ENCODE results near the gene BRD1.

The BRD1 gene

GRCh38 chr22:49726022-49726681, 101.5 kb downstream of the BRD1 start:
- DNase-seq, result no peak

- no peak for DNase-seq
These were observed 102.2 kb downstream of the BRD1 start for GRCh38 chr22:49725516-49725915.

- DNase-seq, result peak; percentile 75
These were observed 102.7 kb downstream of the BRD1 start for GRCh38 chr22:49724893-49725489.

- DNase-seq, result no peak
These were observed 103.4 kb downstream of the BRD1 start for GRCh38 chr22:49724030-49724892.

DNA sequence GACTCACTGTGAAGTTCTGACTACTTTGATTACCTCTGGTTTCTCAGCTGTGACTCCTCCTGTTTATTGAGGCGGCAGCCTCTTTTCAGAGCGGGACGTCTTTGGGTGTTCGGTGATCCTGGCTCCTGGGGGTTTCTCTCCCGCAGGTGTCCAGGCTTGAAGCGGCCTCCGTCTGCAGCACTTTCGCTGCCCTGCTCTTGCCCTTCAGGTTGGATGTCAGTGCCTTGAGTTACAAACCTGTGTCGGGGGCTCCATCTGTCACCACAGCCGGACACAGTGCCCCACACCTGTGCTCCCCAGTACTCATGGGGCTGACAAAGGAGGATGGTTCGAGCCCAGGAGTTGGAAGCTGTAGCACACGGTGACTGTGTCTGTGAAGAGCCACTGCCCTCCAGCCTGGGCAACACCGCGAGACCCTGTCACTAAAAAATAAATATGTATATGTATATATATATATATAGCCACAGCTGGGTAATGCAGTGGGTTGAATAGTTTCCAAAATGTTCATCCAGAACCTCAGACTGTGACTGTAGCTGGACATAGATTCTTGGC, 104.1 kb downstream of the BRD1 start:
- DNase-seq, result no peak

Measured in NCI-H2107 (cell line).